Measurements from ENCODE around the gene FAM81B.

- TF ChIP-seq CTCF (IDR thresholded peaks at IDR 0.05) (no peak), POLR2A (IDR thresholded peaks at IDR 0.05) (no peak), POLR2AphosphoS5 (IDR thresholded peaks at IDR 0.05) (no peak), EP300 (IDR thresholded peaks at IDR 0.05) (no peak)
Measured at GRCh38 chr5:95417971-95418370, 26.8 kb downstream of the FAM81B start.
